HEK293 (cell line): ENCODE results near the gene ANO1.

Experiments
- CTCF ChIA-PET: fragments of 350-600 bp; formaldehyde crosslinking; extraction: SDS; loops from one replicate; lab custom pipeline; 2021; ENCODE audit warnings: antibody characterized with exemption; lab: Yijun Ruan, JAX
- POLR2A ChIA-PET: fragments of 300-600 bp; formaldehyde crosslinking; extraction: SDS; loops from one replicate; lab custom pipeline; 2020; ENCODE audit warnings: antibody characterized with exemption, inconsistent platforms; lab: Yijun Ruan, JAX
- H3K27ac ChIP-seq: fragments of 200-500 bp; sonication (Bioruptor generic); 2 replicates; pipeline ENCODE4 v1.5.1; 2014; ENCODE audit warnings: low read depth, low read length, control low read depth, inconsistent platforms; ENCODE audit errors: extremely low read depth
- H3K36me3 ChIP-seq, 2 experiments: fragments of 200-500 bp in 1 of 2; sonication (Bioruptor generic) in 1 of 2; 1 replicate in 1 of 2; 2 replicates in 1 of 2; pipeline ENCODE4 v1.5.1; 2014 to 2017; ENCODE audit warnings: inconsistent platforms in 2 of 2, low read length in 2 of 2; ENCODE audit not compliant: control insufficient read depth in 2 of 2, insufficient read depth in 1 of 2
- H3K4me1 ChIP-seq: fragments of 200-500 bp; sonication (Bioruptor generic); 2 replicates; pipeline ENCODE4 v1.5.1; 2014; ENCODE audit warnings: mild to moderate bottlenecking, low read length, inconsistent platforms; ENCODE audit not compliant: control insufficient read depth, insufficient read depth
- H3K4me3 ChIP-seq: 2 replicates; pipeline ENCODE4 v1.5.1; 2011; ENCODE audit warnings: low read depth, mild to moderate bottlenecking, control low read depth, low read length, moderate library complexity
- H3K9me3 ChIP-seq: fragments of 200-500 bp; sonication (Bioruptor generic); 2 replicates; pipeline ENCODE4 v1.5.1; 2014; ENCODE audit warnings: low read depth, low read length, inconsistent platforms; ENCODE audit not compliant: control insufficient read depth, insufficient read depth
- BCL11B ChIP-seq: fragments of 450-650 bp; formaldehyde crosslinking; IDR thresholded peaks from 2 replicates; pipeline ENCODE4 v1.5.1; 2016; ENCODE audit warnings: low read depth, missing biosample characterization, missing genetic modification characterization
- KLF7 ChIP-seq: fragments of 450-650 bp; formaldehyde crosslinking; IDR thresholded peaks from 2 replicates; pipeline ENCODE4 v1.5.1; 2016; ENCODE audit warnings: missing biosample characterization, missing genetic modification characterization, borderline replicate concordance
- ZBTB20 ChIP-seq: fragments of 450-650 bp; formaldehyde crosslinking; IDR thresholded peaks from 2 replicates; pipeline ENCODE4 v1.5.1; 2016; ENCODE audit warnings: missing biosample characterization, missing genetic modification characterization
- ZBTB21 ChIP-seq: fragments of 450-650 bp; formaldehyde crosslinking; IDR thresholded peaks from 2 replicates; pipeline ENCODE4 v1.5.1; 2017; ENCODE audit warnings: missing biosample characterization, missing genetic modification characterization
- ZBTB7A ChIP-seq: fragments of 450-650 bp; formaldehyde crosslinking; IDR thresholded peaks from 2 replicates; pipeline ENCODE4 v1.5.1; 2016; ENCODE audit warnings: low read depth, missing biosample characterization, missing genetic modification characterization
- ZFP41 ChIP-seq: fragments of 450-650 bp; formaldehyde crosslinking; IDR thresholded peaks from 2 replicates; pipeline ENCODE4 v1.5.1; 2016; ENCODE audit warnings: missing biosample characterization, missing genetic modification characterization, borderline replicate concordance
- ZIC2 ChIP-seq: fragments of 450-650 bp; formaldehyde crosslinking; IDR thresholded peaks from 2 replicates; pipeline ENCODE4 v1.5.1; 2016; ENCODE audit warnings: missing biosample characterization, missing genetic modification characterization
- ZNF174 ChIP-seq: fragments of 450-650 bp; formaldehyde crosslinking; IDR thresholded peaks from 2 replicates; pipeline ENCODE4 v1.5.0; 2017; ENCODE audit warnings: missing biosample characterization, mild to moderate bottlenecking, missing genetic modification characterization
- ZNF426 ChIP-seq: fragments of 450-650 bp; formaldehyde crosslinking; IDR thresholded peaks from 2 replicates; pipeline ENCODE4 v1.5.1; 2017; ENCODE audit warnings: missing biosample characterization, missing genetic modification characterization, mild to moderate bottlenecking, inconsistent platforms, moderate library complexity
- TF ChIP-seq, protein P1 (sequence below): fragments of 450-650 bp; formaldehyde crosslinking; IDR thresholded peaks from 2 replicates; pipeline ENCODE4 v1.5.1; 2017; ENCODE audit warnings: missing biosample characterization, missing genetic modification characterization
- TF ChIP-seq, protein P2 (sequence below): fragments of 450-650 bp; formaldehyde crosslinking; IDR thresholded peaks from 2 replicates; pipeline ENCODE4 v1.5.1; 2016; ENCODE audit warnings: missing biosample characterization, missing genetic modification characterization
- TF ChIP-seq, protein P3 (sequence below): fragments of 450-650 bp; formaldehyde crosslinking; IDR thresholded peaks from 2 replicates; pipeline ENCODE4 v1.5.0; 2017; ENCODE audit warnings: missing biosample characterization, missing genetic modification characterization, borderline replicate concordance
- TF ChIP-seq, protein P4 (sequence below): fragments of 450-650 bp; formaldehyde crosslinking; IDR thresholded peaks from 2 replicates; pipeline ENCODE4; 2016; ENCODE audit warnings: missing biosample characterization, missing genetic modification characterization
- TF ChIP-seq, protein P5 (sequence below): fragments of 450-650 bp; formaldehyde crosslinking; IDR thresholded peaks from 2 replicates; pipeline ENCODE4 v1.5.1; 2016; ENCODE audit warnings: missing biosample characterization, missing genetic modification characterization
- TF ChIP-seq, protein P6 (sequence below): fragments of 450-650 bp; formaldehyde crosslinking; IDR thresholded peaks from 2 replicates; pipeline ENCODE4 v1.5.1; 2016; ENCODE audit warnings: missing biosample characterization, missing genetic modification characterization
- TF ChIP-seq, protein P7 (sequence below): fragments of 450-650 bp; formaldehyde crosslinking; IDR thresholded peaks from 2 replicates; pipeline ENCODE4 v1.5.1; 2016; ENCODE audit warnings: missing biosample characterization, missing genetic modification characterization, borderline replicate concordance
- TF ChIP-seq, protein P8 (sequence below): fragments of 450-650 bp; formaldehyde crosslinking; IDR thresholded peaks from 2 replicates; pipeline ENCODE4 v1.5.1; 2016; ENCODE audit warnings: missing biosample characterization, missing genetic modification characterization

Gene ANO1

DNA sequence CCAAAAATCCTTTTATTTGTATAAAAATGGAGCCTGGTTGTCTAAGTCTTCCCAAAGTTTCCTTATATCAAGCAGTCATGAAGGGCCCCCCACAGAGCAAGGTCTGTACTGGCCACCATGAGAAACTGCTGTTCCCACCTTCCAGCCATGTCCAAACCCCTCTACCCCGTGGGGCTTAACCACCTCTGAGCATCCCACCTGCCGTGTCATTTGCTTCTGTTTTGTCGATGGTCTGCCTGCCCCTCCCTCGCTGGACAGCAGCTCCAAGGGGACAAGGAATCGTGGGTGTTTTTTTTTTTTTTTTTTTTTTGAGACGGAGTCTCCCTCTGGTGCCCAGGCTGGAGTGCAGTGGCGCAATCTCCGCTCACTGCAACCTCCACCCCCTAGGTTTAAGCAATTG lies 11.1 kb upstream of the ANO1 start:
- Histone ChIP-seq H3K27ac (no peak overlapping the region), H3K4me3 (no peak overlapping the region), H3K9me3 (no peaks in the 10 kb centered on the region), H3K36me3 (no peaks in the 10 kb centered on the region), H3K4me1 (no peaks in the 10 kb centered on the region)
- ChIA-PET CTCF (no interaction called here), POLR2A (no interaction called here)
- TF ChIP-seq, protein P1, sequence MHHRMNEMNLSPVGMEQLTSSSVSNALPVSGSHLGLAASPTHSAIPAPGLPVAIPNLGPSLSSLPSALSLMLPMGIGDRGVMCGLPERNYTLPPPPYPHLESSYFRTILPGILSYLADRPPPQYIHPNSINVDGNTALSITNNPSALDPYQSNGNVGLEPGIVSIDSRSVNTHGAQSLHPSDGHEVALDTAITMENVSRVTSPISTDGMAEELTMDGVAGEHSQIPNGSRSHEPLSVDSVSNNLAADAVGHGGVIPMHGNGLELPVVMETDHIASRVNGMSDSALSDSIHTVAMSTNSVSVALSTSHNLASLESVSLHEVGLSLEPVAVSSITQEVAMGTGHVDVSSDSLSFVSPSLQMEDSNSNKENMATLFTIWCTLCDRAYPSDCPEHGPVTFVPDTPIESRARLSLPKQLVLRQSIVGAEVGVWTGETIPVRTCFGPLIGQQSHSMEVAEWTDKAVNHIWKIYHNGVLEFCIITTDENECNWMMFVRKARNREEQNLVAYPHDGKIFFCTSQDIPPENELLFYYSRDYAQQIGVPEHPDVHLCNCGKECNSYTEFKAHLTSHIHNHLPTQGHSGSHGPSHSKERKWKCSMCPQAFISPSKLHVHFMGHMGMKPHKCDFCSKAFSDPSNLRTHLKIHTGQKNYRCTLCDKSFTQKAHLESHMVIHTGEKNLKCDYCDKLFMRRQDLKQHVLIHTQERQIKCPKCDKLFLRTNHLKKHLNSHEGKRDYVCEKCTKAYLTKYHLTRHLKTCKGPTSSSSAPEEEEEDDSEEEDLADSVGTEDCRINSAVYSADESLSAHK (tag by site-specific recombination), result no peak
- no peak for TF ChIP-seq ZNF426 (tag by site-specific recombination)
- TF ChIP-seq, protein P2, sequence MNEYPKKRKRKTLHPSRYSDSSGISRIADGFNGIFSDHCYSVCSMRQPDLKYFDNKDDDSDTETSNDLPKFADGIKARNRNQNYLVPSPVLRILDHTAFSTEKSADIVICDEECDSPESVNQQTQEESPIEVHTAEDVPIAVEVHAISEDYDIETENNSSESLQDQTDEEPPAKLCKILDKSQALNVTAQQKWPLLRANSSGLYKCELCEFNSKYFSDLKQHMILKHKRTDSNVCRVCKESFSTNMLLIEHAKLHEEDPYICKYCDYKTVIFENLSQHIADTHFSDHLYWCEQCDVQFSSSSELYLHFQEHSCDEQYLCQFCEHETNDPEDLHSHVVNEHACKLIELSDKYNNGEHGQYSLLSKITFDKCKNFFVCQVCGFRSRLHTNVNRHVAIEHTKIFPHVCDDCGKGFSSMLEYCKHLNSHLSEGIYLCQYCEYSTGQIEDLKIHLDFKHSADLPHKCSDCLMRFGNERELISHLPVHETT (tag by site-specific recombination), result no peak
- TF ChIP-seq KLF7 (tag by site-specific recombination), result no peak
- TF ChIP-seq ZBTB7A (tag by site-specific recombination), result no peak
- TF ChIP-seq BCL11B (tag by site-specific recombination), result no peak
- TF ChIP-seq ZIC2 (tag by site-specific recombination), result no peak
- TF ChIP-seq, protein P3, sequence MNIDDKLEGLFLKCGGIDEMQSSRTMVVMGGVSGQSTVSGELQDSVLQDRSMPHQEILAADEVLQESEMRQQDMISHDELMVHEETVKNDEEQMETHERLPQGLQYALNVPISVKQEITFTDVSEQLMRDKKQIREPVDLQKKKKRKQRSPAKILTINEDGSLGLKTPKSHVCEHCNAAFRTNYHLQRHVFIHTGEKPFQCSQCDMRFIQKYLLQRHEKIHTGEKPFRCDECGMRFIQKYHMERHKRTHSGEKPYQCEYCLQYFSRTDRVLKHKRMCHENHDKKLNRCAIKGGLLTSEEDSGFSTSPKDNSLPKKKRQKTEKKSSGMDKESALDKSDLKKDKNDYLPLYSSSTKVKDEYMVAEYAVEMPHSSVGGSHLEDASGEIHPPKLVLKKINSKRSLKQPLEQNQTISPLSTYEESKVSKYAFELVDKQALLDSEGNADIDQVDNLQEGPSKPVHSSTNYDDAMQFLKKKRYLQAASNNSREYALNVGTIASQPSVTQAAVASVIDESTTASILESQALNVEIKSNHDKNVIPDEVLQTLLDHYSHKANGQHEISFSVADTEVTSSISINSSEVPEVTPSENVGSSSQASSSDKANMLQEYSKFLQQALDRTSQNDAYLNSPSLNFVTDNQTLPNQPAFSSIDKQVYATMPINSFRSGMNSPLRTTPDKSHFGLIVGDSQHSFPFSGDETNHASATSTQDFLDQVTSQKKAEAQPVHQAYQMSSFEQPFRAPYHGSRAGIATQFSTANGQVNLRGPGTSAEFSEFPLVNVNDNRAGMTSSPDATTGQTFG (tag by site-specific recombination), result no peak
- TF ChIP-seq, protein P4, sequence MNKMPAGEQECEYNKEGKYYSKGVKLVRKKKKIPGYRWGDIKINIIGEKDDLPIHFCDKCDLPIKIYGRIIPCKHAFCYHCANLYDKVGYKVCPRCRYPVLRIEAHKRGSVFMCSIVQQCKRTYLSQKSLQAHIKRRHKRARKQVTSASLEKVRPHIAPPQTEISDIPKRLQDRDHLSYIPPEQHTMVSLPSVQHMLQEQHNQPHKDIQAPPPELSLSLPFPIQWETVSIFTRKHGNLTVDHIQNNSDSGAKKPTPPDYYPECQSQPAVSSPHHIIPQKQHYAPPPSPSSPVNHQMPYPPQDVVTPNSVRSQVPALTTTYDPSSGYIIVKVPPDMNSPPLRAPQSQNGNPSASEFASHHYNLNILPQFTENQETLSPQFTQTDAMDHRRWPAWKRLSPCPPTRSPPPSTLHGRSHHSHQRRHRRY (tag by site-specific recombination), result no peak
- TF ChIP-seq ZBTB21 (tag by site-specific recombination), result no peak
- TF ChIP-seq ZBTB20, result no peak
- TF ChIP-seq ZNF174 (tag by site-specific recombination), result no peak
- TF ChIP-seq, protein P5, sequence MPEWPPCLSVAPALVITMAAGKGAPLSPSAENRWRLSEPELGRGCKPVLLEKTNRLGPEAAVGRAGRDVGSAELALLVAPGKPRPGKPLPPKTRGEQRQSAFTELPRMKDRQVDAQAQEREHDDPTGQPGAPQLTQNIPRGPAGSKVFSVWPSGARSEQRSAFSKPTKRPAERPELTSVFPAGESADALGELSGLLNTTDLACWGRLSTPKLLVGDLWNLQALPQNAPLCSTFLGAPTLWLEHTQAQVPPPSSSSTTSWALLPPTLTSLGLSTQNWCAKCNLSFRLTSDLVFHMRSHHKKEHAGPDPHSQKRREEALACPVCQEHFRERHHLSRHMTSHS, result no peak

DNA sequence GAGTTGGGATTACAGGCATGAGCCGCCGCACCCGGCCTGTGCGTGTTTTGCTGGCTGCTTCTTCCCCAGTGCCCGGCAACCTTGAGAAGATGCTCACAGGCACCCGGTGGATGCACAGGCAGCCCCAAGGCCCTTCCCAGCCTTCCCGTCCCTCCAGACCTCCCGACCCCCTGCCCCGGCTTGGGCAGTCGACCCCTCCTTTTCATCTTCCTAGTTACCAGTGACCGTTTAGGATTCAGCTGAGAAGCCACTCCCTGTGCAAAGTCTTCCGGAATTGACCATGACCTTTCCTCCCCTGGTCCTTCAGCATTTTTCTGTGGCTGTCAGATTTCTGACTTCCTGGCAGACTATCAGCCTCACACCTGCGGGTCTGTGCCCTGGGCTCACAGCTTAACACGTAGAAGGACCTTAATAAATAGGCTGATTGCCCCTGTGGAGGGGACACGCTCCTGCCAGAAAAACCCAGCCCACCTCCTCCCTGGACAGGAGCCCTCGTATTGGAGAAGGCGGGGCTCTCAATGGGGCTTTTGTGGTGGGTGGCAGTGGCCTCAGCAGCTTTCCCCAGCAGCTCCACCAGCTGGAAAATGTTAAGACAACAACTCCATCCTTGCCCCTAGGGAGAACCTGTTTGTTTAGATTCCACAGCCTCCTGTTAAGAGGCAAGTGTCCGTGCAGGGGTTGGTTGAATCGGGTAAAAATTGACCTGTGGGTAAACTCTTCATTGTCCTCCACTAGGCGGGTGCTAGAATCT lies 10.4 kb upstream of the ANO1 start:
- H3K36me3 ChIP-seq, result no peaks in the 10 kb centered on the region
- ChIA-PET CTCF (interaction anchor here (0.7 to 1.2 kb wide), 2 partner anchors 105 to 118 kb away, joined by 3 read pairs; no protein-coding TSS in a partner anchor), POLR2A (no interaction called here)
- TF ChIP-seq, protein P6, sequence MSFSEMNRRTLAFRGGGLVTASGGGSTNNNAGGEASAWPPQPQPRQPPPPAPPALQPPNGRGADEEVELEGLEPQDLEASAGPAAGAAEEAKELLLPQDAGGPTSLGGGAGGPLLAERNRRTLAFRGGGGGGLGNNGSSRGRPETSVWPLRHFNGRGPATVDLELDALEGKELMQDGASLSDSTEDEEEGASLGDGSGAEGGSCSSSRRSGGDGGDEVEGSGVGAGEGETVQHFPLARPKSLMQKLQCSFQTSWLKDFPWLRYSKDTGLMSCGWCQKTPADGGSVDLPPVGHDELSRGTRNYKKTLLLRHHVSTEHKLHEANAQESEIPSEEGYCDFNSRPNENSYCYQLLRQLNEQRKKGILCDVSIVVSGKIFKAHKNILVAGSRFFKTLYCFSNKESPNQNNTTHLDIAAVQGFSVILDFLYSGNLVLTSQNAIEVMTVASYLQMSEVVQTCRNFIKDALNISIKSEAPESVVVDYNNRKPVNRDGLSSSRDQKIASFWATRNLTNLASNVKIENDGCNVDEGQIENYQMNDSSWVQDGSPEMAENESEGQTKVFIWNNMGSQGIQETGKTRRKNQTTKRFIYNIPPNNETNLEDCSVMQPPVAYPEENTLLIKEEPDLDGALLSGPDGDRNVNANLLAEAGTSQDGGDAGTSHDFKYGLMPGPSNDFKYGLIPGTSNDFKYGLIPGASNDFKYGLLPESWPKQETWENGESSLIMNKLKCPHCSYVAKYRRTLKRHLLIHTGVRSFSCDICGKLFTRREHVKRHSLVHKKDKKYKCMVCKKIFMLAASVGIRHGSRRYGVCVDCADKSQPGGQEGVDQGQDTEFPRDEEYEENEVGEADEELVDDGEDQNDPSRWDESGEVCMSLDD (tag by site-specific recombination), result no peak
- no peak for TF ChIP-seq ZFP41 (tag by site-specific recombination)
- TF ChIP-seq, protein P7, sequence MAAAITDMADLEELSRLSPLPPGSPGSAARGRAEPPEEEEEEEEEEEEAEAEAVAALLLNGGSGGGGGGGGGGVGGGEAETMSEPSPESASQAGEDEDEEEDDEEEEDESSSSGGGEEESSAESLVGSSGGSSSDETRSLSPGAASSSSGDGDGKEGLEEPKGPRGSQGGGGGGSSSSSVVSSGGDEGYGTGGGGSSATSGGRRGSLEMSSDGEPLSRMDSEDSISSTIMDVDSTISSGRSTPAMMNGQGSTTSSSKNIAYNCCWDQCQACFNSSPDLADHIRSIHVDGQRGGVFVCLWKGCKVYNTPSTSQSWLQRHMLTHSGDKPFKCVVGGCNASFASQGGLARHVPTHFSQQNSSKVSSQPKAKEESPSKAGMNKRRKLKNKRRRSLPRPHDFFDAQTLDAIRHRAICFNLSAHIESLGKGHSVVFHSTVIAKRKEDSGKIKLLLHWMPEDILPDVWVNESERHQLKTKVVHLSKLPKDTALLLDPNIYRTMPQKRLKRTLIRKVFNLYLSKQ, result no peak
- TF ChIP-seq, protein P8, sequence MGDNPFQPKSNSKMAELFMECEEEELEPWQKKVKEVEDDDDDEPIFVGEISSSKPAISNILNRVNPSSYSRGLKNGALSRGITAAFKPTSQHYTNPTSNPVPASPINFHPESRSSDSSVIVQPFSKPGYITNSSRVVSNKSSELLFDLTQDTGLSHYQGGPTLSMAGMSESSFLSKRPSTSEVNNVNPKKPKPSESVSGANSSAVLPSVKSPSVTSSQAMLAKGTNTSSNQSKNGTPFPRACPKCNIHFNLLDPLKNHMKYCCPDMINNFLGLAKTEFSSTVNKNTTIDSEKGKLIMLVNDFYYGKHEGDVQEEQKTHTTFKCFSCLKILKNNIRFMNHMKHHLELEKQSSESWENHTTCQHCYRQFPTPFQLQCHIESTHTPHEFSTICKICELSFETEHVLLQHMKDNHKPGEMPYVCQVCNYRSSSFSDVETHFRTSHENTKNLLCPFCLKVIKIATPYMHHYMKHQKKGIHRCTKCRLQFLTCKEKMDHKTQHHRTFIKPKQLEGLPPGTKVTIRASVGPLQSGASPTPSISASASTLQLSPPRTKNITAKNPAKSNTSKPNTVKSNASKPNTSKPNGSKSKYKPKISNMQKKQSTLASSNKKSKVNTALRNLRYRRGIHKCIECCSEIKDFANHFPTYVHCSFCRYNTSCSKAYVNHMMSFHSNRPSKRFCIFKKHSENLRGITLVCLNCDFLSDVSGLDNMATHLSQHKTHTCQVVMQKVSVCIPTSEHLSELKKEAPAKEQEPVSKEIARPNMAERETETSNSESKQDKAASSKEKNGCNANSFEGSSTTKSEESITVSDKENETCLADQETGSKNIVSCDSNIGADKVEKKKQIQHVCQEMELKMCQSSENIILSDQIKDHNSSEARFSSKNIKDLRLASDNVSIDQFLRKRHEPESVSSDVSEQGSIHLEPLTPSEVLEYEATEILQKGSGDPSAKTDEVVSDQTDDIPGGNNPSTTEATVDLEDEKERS (tag by site-specific recombination), result no peak

More for the DNA sequence above, 10.4 kb upstream of the ANO1 start:
- Histone ChIP-seq H3K27ac (no peak overlapping the region), H3K9me3 (no peaks in the 10 kb centered on the region), H3K4me1 (no peaks in the 10 kb centered on the region), H3K4me3 (no peak overlapping the region)
